HL-60 (cell line): Measurements from ENCODE around the gene CD3G.

Experiments
- CTCF ChIP-seq: IDR thresholded peaks from one replicate; pipeline ENCODE4 v1.5.1; 2011; ENCODE audit warnings: low read length, control low read depth, inconsistent platforms; ENCODE audit not compliant: insufficient read depth
- GABPA ChIP-seq: IDR thresholded peaks from 2 replicates; pipeline ENCODE4 v1.6.1; 2012; ENCODE audit warnings: low read depth
- POLR2AphosphoS5 ChIP-seq: IDR thresholded peaks from 2 replicates; pipeline ENCODE4 v1.6.1; 2012; ENCODE audit warnings: low read depth
- TF ChIP-seq, protein P1 (sequence below): IDR thresholded peaks from 2 replicates; pipeline ENCODE4 v1.6.1; 2012; ENCODE audit warnings: low read depth; ENCODE audit not compliant: insufficient replicate concordance

DNA sequence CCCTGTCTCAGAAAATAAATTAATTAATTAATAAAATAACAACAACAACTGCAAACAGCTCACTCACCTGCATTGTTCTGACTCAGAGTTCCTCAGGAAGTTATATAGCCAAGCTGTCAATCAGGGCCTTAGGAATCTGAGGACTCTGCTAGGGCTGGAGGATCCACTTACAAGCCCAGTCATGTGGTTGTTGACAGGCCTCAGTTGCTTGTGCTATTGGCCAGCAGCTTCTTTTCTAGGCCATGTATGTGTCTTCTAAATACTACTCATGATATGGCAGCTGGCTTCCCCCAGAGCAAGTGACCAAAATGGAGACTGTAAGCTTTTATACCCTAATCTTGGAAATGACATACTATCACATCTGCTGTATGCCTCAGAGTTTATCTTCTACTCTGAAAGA, 36.4 kb downstream of the CD3G start:
- no peak for TF ChIP-seq CTCF
- TF ChIP-seq, protein P1, sequence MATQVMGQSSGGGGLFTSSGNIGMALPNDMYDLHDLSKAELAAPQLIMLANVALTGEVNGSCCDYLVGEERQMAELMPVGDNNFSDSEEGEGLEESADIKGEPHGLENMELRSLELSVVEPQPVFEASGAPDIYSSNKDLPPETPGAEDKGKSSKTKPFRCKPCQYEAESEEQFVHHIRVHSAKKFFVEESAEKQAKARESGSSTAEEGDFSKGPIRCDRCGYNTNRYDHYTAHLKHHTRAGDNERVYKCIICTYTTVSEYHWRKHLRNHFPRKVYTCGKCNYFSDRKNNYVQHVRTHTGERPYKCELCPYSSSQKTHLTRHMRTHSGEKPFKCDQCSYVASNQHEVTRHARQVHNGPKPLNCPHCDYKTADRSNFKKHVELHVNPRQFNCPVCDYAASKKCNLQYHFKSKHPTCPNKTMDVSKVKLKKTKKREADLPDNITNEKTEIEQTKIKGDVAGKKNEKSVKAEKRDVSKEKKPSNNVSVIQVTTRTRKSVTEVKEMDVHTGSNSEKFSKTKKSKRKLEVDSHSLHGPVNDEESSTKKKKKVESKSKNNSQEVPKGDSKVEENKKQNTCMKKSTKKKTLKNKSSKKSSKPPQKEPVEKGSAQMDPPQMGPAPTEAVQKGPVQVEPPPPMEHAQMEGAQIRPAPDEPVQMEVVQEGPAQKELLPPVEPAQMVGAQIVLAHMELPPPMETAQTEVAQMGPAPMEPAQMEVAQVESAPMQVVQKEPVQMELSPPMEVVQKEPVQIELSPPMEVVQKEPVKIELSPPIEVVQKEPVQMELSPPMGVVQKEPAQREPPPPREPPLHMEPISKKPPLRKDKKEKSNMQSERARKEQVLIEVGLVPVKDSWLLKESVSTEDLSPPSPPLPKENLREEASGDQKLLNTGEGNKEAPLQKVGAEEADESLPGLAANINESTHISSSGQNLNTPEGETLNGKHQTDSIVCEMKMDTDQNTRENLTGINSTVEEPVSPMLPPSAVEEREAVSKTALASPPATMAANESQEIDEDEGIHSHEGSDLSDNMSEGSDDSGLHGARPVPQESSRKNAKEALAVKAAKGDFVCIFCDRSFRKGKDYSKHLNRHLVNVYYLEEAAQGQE, result no peak
- no peak for TF ChIP-seq POLR2AphosphoS5
- no peak for TF ChIP-seq GABPA
